GM12891 (cell line): ENCODE results near the gene SLC12A3.

Experiments
- POLR2A ChIP-seq: IDR thresholded peaks from 2 replicates; pipeline ENCODE4 v1.6.1; 2011; ENCODE audit warnings: low read depth, low read length, control low read depth
- POLR2AphosphoS5 ChIP-seq: IDR thresholded peaks from 2 replicates; pipeline ENCODE4 v1.6.1; 2011; ENCODE audit warnings: low read depth, low read length, control low read depth
- SPI1 ChIP-seq: IDR thresholded peaks from 2 replicates; pipeline ENCODE4 v1.6.1; 2011; ENCODE audit warnings: low read depth, low read length, control low read depth
- TAF1 ChIP-seq: IDR thresholded peaks from 2 replicates; pipeline ENCODE4 v1.6.1; 2011; ENCODE audit warnings: low read depth, low read length, control low read depth

GRCh38 chr16:56910112-56910511 lies 45.1 kb downstream of the SLC12A3 start:
- TF ChIP-seq POLR2A (no peak), POLR2AphosphoS5 (no peak), SPI1 (no peak), TAF1 (no peak)
